SK-N-MC (cell line): Measurements from ENCODE around the gene LAIR1.
"Not testable (repeated sequence)": the region's sequence is repeated elsewhere in the genome, so short reads cannot be mapped to it uniquely, and the experiment has no call there.

Experiments used
- EZH2 ChIP-seq: fragments of 200-600 bp; sonication (generic); IDR thresholded peaks from one replicate; pipeline ENCODE4 v1.6.1; 2017; ENCODE audit warnings: antibody characterized with exemption
- FOXP2 ChIP-seq: optimal IDR thresholded peaks from 2 replicates; pipeline ENCODE3; 2011; ENCODE audit warnings: mild to moderate bottlenecking, moderate library complexity; ENCODE audit not compliant: insufficient read depth; ENCODE audit errors: extremely low read length, control extremely low read depth
- POLR2AphosphoS5 ChIP-seq: IDR thresholded peaks from 2 replicates; pipeline ENCODE4 v1.6.1; 2012; ENCODE audit warnings: mild to moderate bottlenecking, low read depth, low read length, borderline replicate concordance

GRCh38 chr19:54359149-54359820 is 5.4 kb downstream of the LAIR1 start:
- TF ChIP-seq FOXP2, EZH2, POLR2AphosphoS5: not testable (repeated sequence)
